GM13976 (cell line): ENCODE results near the gene ICAM2.

ENCODE experiments used
- DNase-seq: peaks from one replicate; pipeline ENCODE4 v3.0.0; 2012; ENCODE audit warnings: low spot score
- in situ Hi-C: fragments of 300-500 bp; cut with MboI; formaldehyde crosslinking; loops from one replicate; pipeline ENCODE4 v1.12.0; 2022; ENCODE audit warnings: low sequenced_read_pairs, mixed read lengths, inconsistent platforms; ENCODE audit not compliant: unreplicated experiment
- TF ChIP-seq, protein P1 (sequence below): IDR thresholded peaks from 2 replicates; pipeline ENCODE4 v1.5.1; 2012; ENCODE audit warnings: borderline replicate concordance, mild to moderate bottlenecking; ENCODE audit not compliant: insufficient read depth; ENCODE audit errors: extremely low read depth, missing control alignments, control extremely low read depth

ICAM2 gene

DNA sequence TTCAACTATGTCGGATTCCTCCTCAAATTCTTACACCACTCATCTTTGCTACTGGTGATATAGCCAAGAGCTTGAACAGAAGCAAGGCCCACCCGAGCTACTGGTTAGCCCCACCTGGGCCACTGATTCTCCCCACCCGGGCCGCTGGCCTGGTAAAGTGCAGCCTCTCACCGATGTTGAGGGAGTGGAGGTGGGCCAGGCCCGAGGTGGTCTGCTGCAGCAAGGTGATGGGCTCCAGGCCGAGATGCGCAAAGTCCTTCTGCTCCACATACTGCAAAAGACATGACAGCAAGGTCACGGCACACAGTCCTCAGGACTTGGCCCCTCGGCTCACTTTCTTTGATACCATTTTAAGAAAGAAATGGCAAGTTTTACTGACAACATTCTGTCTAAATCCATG, 32.7 kb upstream of the ICAM2 start:
- in situ Hi-C loops, result no loop called here
- TF ChIP-seq, protein P1, sequence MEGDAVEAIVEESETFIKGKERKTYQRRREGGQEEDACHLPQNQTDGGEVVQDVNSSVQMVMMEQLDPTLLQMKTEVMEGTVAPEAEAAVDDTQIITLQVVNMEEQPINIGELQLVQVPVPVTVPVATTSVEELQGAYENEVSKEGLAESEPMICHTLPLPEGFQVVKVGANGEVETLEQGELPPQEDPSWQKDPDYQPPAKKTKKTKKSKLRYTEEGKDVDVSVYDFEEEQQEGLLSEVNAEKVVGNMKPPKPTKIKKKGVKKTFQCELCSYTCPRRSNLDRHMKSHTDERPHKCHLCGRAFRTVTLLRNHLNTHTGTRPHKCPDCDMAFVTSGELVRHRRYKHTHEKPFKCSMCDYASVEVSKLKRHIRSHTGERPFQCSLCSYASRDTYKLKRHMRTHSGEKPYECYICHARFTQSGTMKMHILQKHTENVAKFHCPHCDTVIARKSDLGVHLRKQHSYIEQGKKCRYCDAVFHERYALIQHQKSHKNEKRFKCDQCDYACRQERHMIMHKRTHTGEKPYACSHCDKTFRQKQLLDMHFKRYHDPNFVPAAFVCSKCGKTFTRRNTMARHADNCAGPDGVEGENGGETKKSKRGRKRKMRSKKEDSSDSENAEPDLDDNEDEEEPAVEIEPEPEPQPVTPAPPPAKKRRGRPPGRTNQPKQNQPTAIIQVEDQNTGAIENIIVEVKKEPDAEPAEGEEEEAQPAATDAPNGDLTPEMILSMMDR, result no peak
- DNase-seq, result no peak

GRCh38 chr17:64051153-64051552, 30.7 kb upstream of the ICAM2 start:
- TF ChIP-seq, protein P1, result no peak
- in situ Hi-C loops, result no loop called here
- no peak for DNase-seq

- in situ Hi-C loops, result no loop called here
- no peak for DNase-seq
- TF ChIP-seq, protein P1, result no peak
These were observed 28.4 kb upstream of the ICAM2 start for GRCh38 chr17:64048805-64049204.

DNA sequence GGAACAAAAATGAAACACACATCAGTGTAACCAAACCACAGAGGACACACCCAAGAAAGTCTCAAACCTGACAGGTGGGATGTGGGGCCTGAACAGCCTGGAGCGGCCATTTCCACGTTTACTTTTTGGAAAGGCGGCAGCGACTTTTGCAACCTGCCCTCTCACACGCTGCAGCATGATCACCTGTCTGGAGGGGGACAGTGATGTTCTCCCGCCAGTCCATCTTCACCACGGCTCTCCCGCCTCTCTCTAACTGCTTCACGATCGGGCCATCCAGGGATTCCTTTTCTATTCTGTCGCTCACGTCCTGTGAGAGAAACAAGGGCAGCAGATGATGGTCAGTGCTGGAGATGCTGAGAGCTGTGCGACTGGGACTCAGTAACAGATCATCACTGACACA, 24.7 kb upstream of the ICAM2 start:
- in situ Hi-C loops, result no loop called here
- DNase-seq, result no peak
- TF ChIP-seq, protein P1, result no peak

- TF ChIP-seq, protein P1, result no peak
- in situ Hi-C loops, result no loop called here
- DNase-seq, result no peak
These were observed 22.5 kb upstream of the ICAM2 start for GRCh38 chr17:64042700-64043485.

- TF ChIP-seq, protein P1, result no peak
- in situ Hi-C loops, result no loop called here
- no peak for DNase-seq
These were observed 21.5 kb upstream of the ICAM2 start for GRCh38 chr17:64041912-64042311.
